GM12878 (cell line): ENCODE data around the gene MSH3. TPM values are rescaled to one million over a fixed set of nuclear protein-coding genes. Genes with fewer than 3 reads are reported as not detected.

ENCODE experiments used
- ATAC-seq: fragments of 200-7000 bp; cut with Tn5 transposase; 3 replicates; pipeline ENCODE4 v1.9.1; 2020; ENCODE audit warnings: mild to moderate bottlenecking, moderate library complexity
- BruUV-seq: library from RNA; stranded (reverse); fragments of 400-500 nt; replicated peaks from 2 replicates; lab custom pipeline; 2021; lab: Mats Ljungman, UMichigan
- CTCF ChIA-PET: fragments of 300-600 bp; sonication (Branson Sonifier 250); formaldehyde crosslinking; extraction: SDS; loops from one replicate; lab custom pipeline; 2021; ENCODE audit warnings: inconsistent platforms; lab: Yijun Ruan, JAX
- POLR2A ChIA-PET: fragments of 350-600 bp; formaldehyde crosslinking; extraction: SDS; loops from one replicate; lab custom pipeline; 2021; ENCODE audit warnings: inconsistent platforms; lab: Charles Lee
- RAD21 ChIA-PET: fragments of 300-600 bp; sonication (Branson Sonifier 250); formaldehyde crosslinking; loops from one replicate; lab custom pipeline; 2023; ENCODE audit warnings: antibody characterized with exemption; ENCODE audit not compliant: unreplicated experiment; lab: Charles Lee
- SMC1A ChIA-PET: fragments of 300-600 bp; sonication (Branson Sonifier 250); formaldehyde crosslinking; loops from one replicate; lab custom pipeline; 2023; ENCODE audit not compliant: unreplicated experiment, uncharacterized antibody; lab: Charles Lee
- DNase-seq: peaks from one replicate; pipeline ENCODE4 v3.0.0-alpha.2; 2011; ENCODE audit warnings: low read depth, low spot score
- FAIRE-seq: peaks from 3 replicates; lab custom pipeline; 2011; peaks lifted over from hg19 to GRCh38; lab: Jason Lieb, UNC
- H2AFZ ChIP-seq: 2 replicates; pipeline ENCODE4 v1.6.0; 2011; ENCODE audit warnings: low read depth, low read length, control low read depth; ENCODE audit not compliant: control insufficient read depth
- H3K27ac ChIP-seq: 2 replicates; pipeline ENCODE4 v1.5.1; 2011; ENCODE audit warnings: control low read depth; ENCODE audit not compliant: control insufficient read depth, insufficient read depth
- H3K27me3 ChIP-seq, 2 experiments: replicated peaks in 1 of 2; 2 replicates each; pipeline versions ENCODE4 v1.6.0 to v1.6.1; 2011; ENCODE audit warnings: low read length in 1 of 2; ENCODE audit not compliant: control insufficient read depth in 2 of 2, insufficient read depth in 2 of 2
- H3K36me3 ChIP-seq, 2 experiments: 2 replicates each; pipeline ENCODE4 v1.5.1; 2011; ENCODE audit warnings: low read length in 1 of 2; ENCODE audit not compliant: control insufficient read depth in 2 of 2, insufficient read depth in 2 of 2
- H3K4me1 ChIP-seq: 2 replicates; pipeline ENCODE4 v1.6.1; 2011; ENCODE audit warnings: mild to moderate bottlenecking, low read length, moderate library complexity, mixed read lengths; ENCODE audit not compliant: control insufficient read depth, insufficient read depth
- H3K4me2 ChIP-seq: 2 replicates; pipeline ENCODE4 v1.6.0; 2011; ENCODE audit warnings: control low read depth; ENCODE audit not compliant: control insufficient read depth, insufficient read depth
- H3K4me3 ChIP-seq: fragments of 200-600 bp; sonication (generic); 2 replicates; pipeline ENCODE4 v1.5.1; 2016
- H3K79me2 ChIP-seq: 2 replicates; pipeline ENCODE4 v1.6.0; 2011; ENCODE audit warnings: low read length; ENCODE audit not compliant: control insufficient read depth, insufficient read depth
- H3K9ac ChIP-seq: 2 replicates; pipeline ENCODE4 v1.8.0; 2011; ENCODE audit warnings: low read length, control low read depth, mixed read lengths; ENCODE audit not compliant: control insufficient read depth, insufficient read depth
- H3K9me3 ChIP-seq: replicated peaks from 3 replicates; pipeline ENCODE4 v1.5.1; 2011; ENCODE audit warnings: mild to moderate bottlenecking, low read length; ENCODE audit not compliant: control insufficient read depth, insufficient read depth
- H4K20me1 ChIP-seq: 2 replicates; pipeline ENCODE4 v1.6.0; 2011; ENCODE audit not compliant: control insufficient read depth, insufficient read depth
- ATF3 ChIP-seq: IDR thresholded peaks from 2 replicates; pipeline ENCODE4 v1.6.1; 2011; ENCODE audit warnings: low read depth, mild to moderate bottlenecking, low read length, moderate library complexity, borderline replicate concordance; ENCODE audit errors: extremely low read depth
- BMI1 ChIP-seq: fragments of 450-650 bp; IDR thresholded peaks from 2 replicates; pipeline ENCODE4 v1.6.1; 2016; ENCODE audit warnings: mild to moderate bottlenecking, moderate library complexity, borderline replicate concordance
- DPF2 ChIP-seq: fragments of 450-650 bp; IDR thresholded peaks from 2 replicates; pipeline ENCODE4 v1.6.1; 2017; ENCODE audit warnings: mild to moderate bottlenecking
- ESRRA ChIP-seq: IDR thresholded peaks from 2 replicates; pipeline ENCODE4 v1.6.1; 2012; ENCODE audit warnings: mild to moderate bottlenecking, low read length, improper control_type of control experiment
- EZH2 ChIP-seq: IDR thresholded peaks from 2 replicates; pipeline ENCODE4 v1.6.1; 2012; ENCODE audit warnings: low read depth, mild to moderate bottlenecking, control low read depth, inconsistent platforms, low read length, borderline replicate concordance; ENCODE audit not compliant: control insufficient read depth
- FOXK2 ChIP-seq: fragments of 450-650 bp; IDR thresholded peaks from 2 replicates; pipeline ENCODE4 v1.6.1; 2017; ENCODE audit warnings: mild to moderate bottlenecking, moderate library complexity
- MXI1 ChIP-seq: fragments of 150-350 bp; IDR thresholded peaks from 2 replicates; pipeline ENCODE4 v1.6.1; 2011; ENCODE audit warnings: low read depth, mild to moderate bottlenecking, inconsistent platforms, low read length, improper control_type of control experiment
- MYC ChIP-seq: IDR thresholded peaks from 2 replicates; pipeline ENCODE4 v1.6.1; 2011; ENCODE audit warnings: mild to moderate bottlenecking, low read length, moderate library complexity, inconsistent platforms; ENCODE audit not compliant: insufficient read depth, insufficient replicate concordance, insufficient read length, severe bottlenecking
- NR2C2 ChIP-seq: IDR thresholded peaks from 2 replicates; pipeline ENCODE4 v1.6.1; 2011; ENCODE audit warnings: borderline replicate concordance, low read depth; ENCODE audit not compliant: control insufficient read depth, insufficient read length
- PBX3 ChIP-seq: IDR thresholded peaks from 2 replicates; pipeline ENCODE4 v1.6.1; 2011; ENCODE audit warnings: mild to moderate bottlenecking, low read depth, low read length, moderate library complexity; ENCODE audit not compliant: insufficient replicate concordance
- PRDM15 ChIP-seq: fragments of 450-650 bp; formaldehyde crosslinking; IDR thresholded peaks from 2 replicates; pipeline ENCODE4 v1.4.0; 2020; ENCODE audit warnings: mild to moderate bottlenecking, moderate library complexity
- SMC3 ChIP-seq: IDR thresholded peaks from 2 replicates; pipeline ENCODE4 v1.6.1; 2011; ENCODE audit warnings: low read length, improper control_type of control experiment, borderline replicate concordance
- TBL1XR1 ChIP-seq: IDR thresholded peaks from 2 replicates; pipeline ENCODE4 v1.6.1; 2012; ENCODE audit warnings: low read depth, low read length, improper control_type of control experiment
- WGBS: methylation state at CpG from one replicate; pipeline ENCODE4 v1.1.6; 2016; ENCODE audit warnings: low lambda C conversion rate; ENCODE audit not compliant: insufficient replicate concordance, insufficient coverage; ENCODE audit errors: missing lambda C conversion rate; 5-methylcytosine and 5-hydroxymethylcytosine counted together
- in situ Hi-C: fragments of 300-500 bp; cut with MboI; formaldehyde crosslinking; loops from 9 replicates; pipeline ENCODE4 v1.14.3; 2018; ENCODE audit warnings: mixed read lengths
- intact Hi-C: fragments of 100-400 bp; cut with micrococcal nuclease; formaldehyde crosslinking; loops from one replicate; pipeline ENCODE4 v1.14.2; 2022; ENCODE audit not compliant: unreplicated experiment
- polyA plus RNA-seq, 11 experiments: library from polyadenylated mRNA; depleted of rRNA in 4 of 11; unstranded in 6 of 11; stranded (reverse) in 5 of 11; fragments of >200 nt; fragmentation: Nextera tagmentation in 4 of 11; fragmentation: Illumina TruSeq in 1 of 11; extraction: Ambion mirVana in 4 of 11; extraction: Trizol in 1 of 11; gene quantifications; 1 replicate in 1 of 11; 2 replicates in 10 of 11; pipeline versions ENCODE4 v1.2.1 to v1.2.3, GENCODE V29; 2011 to 2016; ENCODE audit warnings: inconsistent platforms in 2 of 11, missing spikeins in 2 of 11, low read depth in 1 of 11
- total RNA-seq, 4 experiments: library from RNA; depleted of rRNA in 3 of 4; stranded (reverse); fragments of >200 nt in 3 of 4; fragmentation: Illumina TruSeq in 1 of 4; extraction: Trizol in 1 of 4; gene quantifications; 2 replicates each; pipeline versions ENCODE4 v1.2.1 to v1.2.3, GENCODE V29; 2013 to 2021
- TF ChIP-seq, protein P1 (sequence below): fragments of 150-350 bp; IDR thresholded peaks from 2 replicates; pipeline ENCODE4 v1.6.1; 2016; ENCODE audit warnings: low read depth, low read length

MSH3 gene
- total and polyA plus RNA-seq, 10 of the 15 experiments (the other 5 are each of a cell fraction or from before 2014, with no cell fraction given) = 4.7 to 17.5 (median 12.2) TPM

GRCh38 chr5:80755626-80756025 is 101.2 kb downstream of the MSH3 start:
- Histone ChIP-seq H3K4me1 (peaks cover 24% of the 10 kb centered on the region), H3K36me3 (peaks cover 0 to 1% of the 10 kb centered on the region in 2 experiments; a peak in 1 of 4 replicates), H2AFZ (no peak overlapping the region), H3K4me3 (peak overlapping the region; percentile 30), H3K27ac (peak overlapping the region; percentile 38), H3K4me2 (peak overlapping the region; percentile 97), H3K9ac (no peak overlapping the region), H3K27me3 (no peaks in the 10 kb centered on the region), H4K20me1 (no peaks in the 10 kb centered on the region), H3K79me2 (no peaks in the 10 kb centered on the region), H3K9me3 (no peaks in the 10 kb centered on the region)
- ChIA-PET POLR2A (no interaction called here), RAD21 (interaction anchor here (1.1 kb wide), 1 partner anchor 25 kb away, joined by 3 read pairs; no protein-coding TSS in a partner anchor), CTCF (interaction anchor here (0.8 to 2.0 kb wide), 5 partner anchors 26 to 126 kb away, joined by 3 to 5 read pairs (median 4); no protein-coding TSS in a partner anchor), SMC1A (interaction anchor here (0.8 to 2.0 kb wide), 7 partner anchors 31 to 397 kb away, joined by 3 to 5 read pairs (median 3); no protein-coding TSS in a partner anchor)
- DNase-seq = peak; percentile 66
- ATAC-seq = peak; percentile 98
- intact Hi-C loops = no loop called here
- WGBS = 0% methylated on average over 3 of the region's 3 CpGs
- in situ Hi-C loops = no loop called here
- FAIRE-seq = peak; percentile 76
- BruUV-seq = no TSS peak
- no peak for TF ChIP-seq ESRRA
- TF ChIP-seq SMC3 = no peak
- TF ChIP-seq ATF3 = no peak
- no peak for TF ChIP-seq PBX3
- TF ChIP-seq, protein P1, sequence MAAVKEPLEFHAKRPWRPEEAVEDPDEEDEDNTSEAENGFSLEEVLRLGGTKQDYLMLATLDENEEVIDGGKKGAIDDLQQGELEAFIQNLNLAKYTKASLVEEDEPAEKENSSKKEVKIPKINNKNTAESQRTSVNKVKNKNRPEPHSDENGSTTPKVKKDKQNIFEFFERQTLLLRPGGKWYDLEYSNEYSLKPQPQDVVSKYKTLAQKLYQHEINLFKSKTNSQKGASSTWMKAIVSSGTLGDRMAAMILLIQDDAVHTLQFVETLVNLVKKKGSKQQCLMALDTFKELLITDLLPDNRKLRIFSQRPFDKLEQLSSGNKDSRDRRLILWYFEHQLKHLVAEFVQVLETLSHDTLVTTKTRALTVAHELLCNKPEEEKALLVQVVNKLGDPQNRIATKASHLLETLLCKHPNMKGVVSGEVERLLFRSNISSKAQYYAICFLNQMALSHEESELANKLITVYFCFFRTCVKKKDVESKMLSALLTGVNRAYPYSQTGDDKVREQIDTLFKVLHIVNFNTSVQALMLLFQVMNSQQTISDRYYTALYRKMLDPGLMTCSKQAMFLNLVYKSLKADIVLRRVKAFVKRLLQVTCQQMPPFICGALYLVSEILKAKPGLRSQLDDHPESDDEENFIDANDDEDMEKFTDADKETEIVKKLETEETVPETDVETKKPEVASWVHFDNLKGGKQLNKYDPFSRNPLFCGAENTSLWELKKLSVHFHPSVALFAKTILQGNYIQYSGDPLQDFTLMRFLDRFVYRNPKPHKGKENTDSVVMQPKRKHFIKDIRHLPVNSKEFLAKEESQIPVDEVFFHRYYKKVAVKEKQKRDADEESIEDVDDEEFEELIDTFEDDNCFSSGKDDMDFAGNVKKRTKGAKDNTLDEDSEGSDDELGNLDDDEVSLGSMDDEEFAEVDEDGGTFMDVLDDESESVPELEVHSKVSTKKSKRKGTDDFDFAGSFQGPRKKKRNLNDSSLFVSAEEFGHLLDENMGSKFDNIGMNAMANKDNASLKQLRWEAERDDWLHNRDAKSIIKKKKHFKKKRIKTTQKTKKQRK = no peak
- no peak for TF ChIP-seq MYC
- TF ChIP-seq FOXK2 = no peak
- no peak for TF ChIP-seq MXI1
- TF ChIP-seq BMI1 = no peak
- TF ChIP-seq NR2C2 = no peak
- TF ChIP-seq PRDM15 (CRISPR knock-in tag) = no peak
- 0 out of 2 replicates have a peak, but pooled peaks have one; percentile 31 for TF ChIP-seq TBL1XR1
- TF ChIP-seq DPF2 = peak; percentile 67
- no peak for TF ChIP-seq EZH2
